GM12878 (cell line): ENCODE measurements around the gene SPATA24. TPM values are rescaled to one million over a fixed set of nuclear protein-coding genes. Genes with fewer than 3 reads are reported as not detected.

ENCODE experiments used
- ATAC-seq: fragments of 200-7000 bp; cut with Tn5 transposase; 3 replicates; pipeline ENCODE4 v1.9.1; 2020; ENCODE audit warnings: mild to moderate bottlenecking, moderate library complexity
- BruUV-seq: library from RNA; stranded (reverse); fragments of 400-500 nt; replicated peaks from 2 replicates; lab custom pipeline; 2021; lab: Mats Ljungman, UMichigan
- CTCF ChIA-PET: fragments of 300-600 bp; sonication (Branson Sonifier 250); formaldehyde crosslinking; extraction: SDS; loops from one replicate; lab custom pipeline; 2021; ENCODE audit warnings: inconsistent platforms; lab: Yijun Ruan, JAX
- POLR2A ChIA-PET: fragments of 350-600 bp; formaldehyde crosslinking; extraction: SDS; loops from one replicate; lab custom pipeline; 2021; ENCODE audit warnings: inconsistent platforms; lab: Charles Lee
- RAD21 ChIA-PET: fragments of 300-600 bp; sonication (Branson Sonifier 250); formaldehyde crosslinking; loops from one replicate; lab custom pipeline; 2023; ENCODE audit warnings: antibody characterized with exemption; ENCODE audit not compliant: unreplicated experiment; lab: Charles Lee
- SMC1A ChIA-PET: fragments of 300-600 bp; sonication (Branson Sonifier 250); formaldehyde crosslinking; loops from one replicate; lab custom pipeline; 2023; ENCODE audit not compliant: unreplicated experiment, uncharacterized antibody; lab: Charles Lee
- DNase-seq: peaks from one replicate; pipeline ENCODE4 v3.0.0-alpha.2; 2011; ENCODE audit warnings: low read depth, low spot score
- FAIRE-seq: peaks from 3 replicates; lab custom pipeline; 2011; peaks lifted over from hg19 to GRCh38; lab: Jason Lieb, UNC
- H2AFZ ChIP-seq: 2 replicates; pipeline ENCODE4 v1.6.0; 2011; ENCODE audit warnings: low read depth, low read length, control low read depth; ENCODE audit not compliant: control insufficient read depth
- H3K27ac ChIP-seq: 2 replicates; pipeline ENCODE4 v1.5.1; 2011; ENCODE audit warnings: control low read depth; ENCODE audit not compliant: control insufficient read depth, insufficient read depth
- H3K27me3 ChIP-seq, 2 experiments: replicated peaks in 1 of 2; 2 replicates each; pipeline versions ENCODE4 v1.6.0 to v1.6.1; 2011; ENCODE audit warnings: low read length in 1 of 2; ENCODE audit not compliant: control insufficient read depth in 2 of 2, insufficient read depth in 2 of 2
- H3K36me3 ChIP-seq, 2 experiments: 2 replicates each; pipeline ENCODE4 v1.5.1; 2011; ENCODE audit warnings: low read length in 1 of 2; ENCODE audit not compliant: control insufficient read depth in 2 of 2, insufficient read depth in 2 of 2
- H3K4me1 ChIP-seq: 2 replicates; pipeline ENCODE4 v1.6.1; 2011; ENCODE audit warnings: mild to moderate bottlenecking, low read length, moderate library complexity, mixed read lengths; ENCODE audit not compliant: control insufficient read depth, insufficient read depth
- H3K4me2 ChIP-seq: 2 replicates; pipeline ENCODE4 v1.6.0; 2011; ENCODE audit warnings: control low read depth; ENCODE audit not compliant: control insufficient read depth, insufficient read depth
- H3K4me3 ChIP-seq: fragments of 200-600 bp; sonication (generic); 2 replicates; pipeline ENCODE4 v1.5.1; 2016
- H3K79me2 ChIP-seq: 2 replicates; pipeline ENCODE4 v1.6.0; 2011; ENCODE audit warnings: low read length; ENCODE audit not compliant: control insufficient read depth, insufficient read depth
- H3K9ac ChIP-seq: 2 replicates; pipeline ENCODE4 v1.8.0; 2011; ENCODE audit warnings: low read length, control low read depth, mixed read lengths; ENCODE audit not compliant: control insufficient read depth, insufficient read depth
- H3K9me3 ChIP-seq: replicated peaks from 3 replicates; pipeline ENCODE4 v1.5.1; 2011; ENCODE audit warnings: mild to moderate bottlenecking, low read length; ENCODE audit not compliant: control insufficient read depth, insufficient read depth
- H4K20me1 ChIP-seq: 2 replicates; pipeline ENCODE4 v1.6.0; 2011; ENCODE audit not compliant: control insufficient read depth, insufficient read depth
- BHLHE40 ChIP-seq, 2 experiments: fragments of 450-650 bp in 1 of 2; IDR thresholded peaks; 2 replicates each; pipeline ENCODE4 v1.6.1; 2011 to 2017; ENCODE audit warnings: low read depth in 2 of 2, borderline replicate concordance in 1 of 2, improper control_type of control experiment in 1 of 2, low read length in 1 of 2, mild to moderate bottlenecking in 1 of 2
- EP300 ChIP-seq, 2 experiments: fragments of 150-350 bp in 1 of 2; IDR thresholded peaks; 2 replicates each; pipeline ENCODE4 v1.6.1; 2011 to 2012; ENCODE audit warnings: low read depth in 2 of 2, low read length in 2 of 2, borderline replicate concordance in 1 of 2, improper control_type of control experiment in 1 of 2, inconsistent platforms in 1 of 2; ENCODE audit not compliant: control insufficient read depth in 1 of 2
- MLLT1 ChIP-seq: fragments of 450-650 bp; IDR thresholded peaks from 2 replicates; pipeline ENCODE4 v1.6.1; 2016; ENCODE audit warnings: mild to moderate bottlenecking
- NR2F1 ChIP-seq: fragments of 450-650 bp; conservative IDR thresholded peaks from 2 replicates; pipeline ENCODE4 v1.6.1; 2017; ENCODE audit warnings: mild to moderate bottlenecking
- RAD51 ChIP-seq: fragments of 450-650 bp; IDR thresholded peaks from 2 replicates; pipeline ENCODE4 v1.6.1; 2016; ENCODE audit warnings: moderate library complexity, mild to moderate bottlenecking, inconsistent platforms
- RBBP5 ChIP-seq: fragments of 200-600 bp; sonication (generic); conservative IDR thresholded peaks from 2 replicates; pipeline ENCODE4 v1.6.1; 2016
- SP1 ChIP-seq: IDR thresholded peaks from one replicate; pipeline ENCODE4 v1.6.1; 2011; ENCODE audit warnings: low read depth, low read length
- WGBS: methylation state at CpG from one replicate; pipeline ENCODE4 v1.1.6; 2016; ENCODE audit warnings: low lambda C conversion rate; ENCODE audit not compliant: insufficient replicate concordance, insufficient coverage; ENCODE audit errors: missing lambda C conversion rate; 5-methylcytosine and 5-hydroxymethylcytosine counted together
- in situ Hi-C: fragments of 300-500 bp; cut with MboI; formaldehyde crosslinking; loops from 9 replicates; pipeline ENCODE4 v1.14.3; 2018; ENCODE audit warnings: mixed read lengths
- intact Hi-C: fragments of 100-400 bp; cut with micrococcal nuclease; formaldehyde crosslinking; loops from one replicate; pipeline ENCODE4 v1.14.2; 2022; ENCODE audit not compliant: unreplicated experiment
- polyA plus RNA-seq, 11 experiments: library from polyadenylated mRNA; depleted of rRNA in 4 of 11; unstranded in 6 of 11; stranded (reverse) in 5 of 11; fragments of >200 nt; fragmentation: Nextera tagmentation in 4 of 11; fragmentation: Illumina TruSeq in 1 of 11; extraction: Ambion mirVana in 4 of 11; extraction: Trizol in 1 of 11; gene quantifications; 1 replicate in 1 of 11; 2 replicates in 10 of 11; pipeline versions ENCODE4 v1.2.1 to v1.2.3, GENCODE V29; 2011 to 2016; ENCODE audit warnings: inconsistent platforms in 2 of 11, missing spikeins in 2 of 11, low read depth in 1 of 11
- total RNA-seq, 4 experiments: library from RNA; depleted of rRNA in 3 of 4; stranded (reverse); fragments of >200 nt in 3 of 4; fragmentation: Illumina TruSeq in 1 of 4; extraction: Trizol in 1 of 4; gene quantifications; 2 replicates each; pipeline versions ENCODE4 v1.2.1 to v1.2.3, GENCODE V29; 2013 to 2021

SPATA24 gene
- total and polyA plus RNA-seq, 10 of the 15 experiments (the other 5 are each of a cell fraction or from before 2014, with no cell fraction given): 4.1 to 9.8 (median 7.3) TPM

GRCh38 chr5:139361835-139362429, 42.0 kb downstream of the SPATA24 start:
- Histone ChIP-seq H3K27me3 (no peaks in the 10 kb centered on the region), H2AFZ (no peak overlapping the region), H3K4me1 (no peaks in the 10 kb centered on the region), H3K9ac (no peak overlapping the region), H4K20me1 (no peaks in the 10 kb centered on the region), H3K36me3 (peaks cover 7 to 17% of the 10 kb centered on the region in 2 experiments; a peak in 3 of 4 replicates), H3K4me2 (no peak overlapping the region), H3K79me2 (peaks cover 9% of the 10 kb centered on the region), H3K4me3 (no peak overlapping the region), H3K9me3 (no peaks in the 10 kb centered on the region; the same call in 2 of the 3 replicates), H3K27ac (no peak overlapping the region)
- DNase-seq (no peak), FAIRE-seq (no peak), ATAC-seq (no peak)
- POLR2A ChIA-PET: interaction anchor here (0.7 to 0.9 kb wide), 3 partner anchors 16 to 265 kb away, joined by 3 to 5 read pairs (median 4); no protein-coding TSS in a partner anchor
- TF ChIP-seq SP1 (no peak), RBBP5 (no peak)
- BruUV-seq: no TSS peak
- RAD21 ChIA-PET: interaction anchor here (0.6 to 0.7 kb wide), 3 partner anchors 12 to 61 kb away, joined by 3 to 4 read pairs (median 3); no protein-coding TSS in a partner anchor
- intact Hi-C loops (no loop called here), in situ Hi-C loops (no loop called here)
- CTCF ChIA-PET: no interaction called here
- WGBS: 80% methylated on average over 6 of the region's 6 CpGs
- SMC1A ChIA-PET: interaction anchor here (1.0 to 1.6 kb wide), 3 partner anchors 11 to 194 kb away, joined by 3 to 4 read pairs (median 3); no protein-coding TSS in a partner anchor

DNA sequence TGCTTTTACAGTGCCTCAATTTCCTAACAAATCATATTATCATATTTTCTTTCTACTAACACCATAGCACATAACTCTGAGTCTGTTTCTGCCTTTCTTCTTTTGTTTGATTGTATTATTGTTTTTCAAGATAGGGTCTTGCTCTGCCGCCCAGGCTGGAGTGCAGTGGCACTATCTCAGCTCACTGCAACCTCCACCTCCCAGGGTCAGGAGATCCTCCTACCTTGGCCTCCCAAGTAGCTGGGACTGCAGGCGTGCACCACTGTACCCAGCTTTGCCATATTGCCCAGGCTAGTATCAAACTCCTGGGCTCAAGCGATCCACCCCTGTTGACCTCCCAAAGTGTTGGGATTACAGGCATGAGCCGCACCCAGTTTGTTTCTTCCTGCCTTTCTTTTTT, 43.5 kb downstream of the SPATA24 start:
- Histone ChIP-seq H3K79me2 (peaks cover 11% of the 10 kb centered on the region), H3K4me3 (no peak overlapping the region), H3K27ac (no peak overlapping the region), H3K9me3 (no peaks in the 10 kb centered on the region; the same call in 2 of the 3 replicates), H4K20me1 (no peaks in the 10 kb centered on the region), H3K4me2 (no peak overlapping the region), H3K9ac (no peak overlapping the region), H3K27me3 (no peaks in the 10 kb centered on the region), H3K4me1 (no peaks in the 10 kb centered on the region), H3K36me3 (peaks cover 2 to 14% of the 10 kb centered on the region in 2 experiments; a peak in 2 of 4 replicates), H2AFZ (no peak overlapping the region)
- no peak for TF ChIP-seq RAD51
- no peak for TF ChIP-seq BHLHE40 (IDR thresholded peaks at IDR 0.05; ENCODE audit: borderline replicate concordance in 1 of 2, low read depth in 2 of 2, low read length in 1 of 2)
- no peak for TF ChIP-seq NR2F1
- TF ChIP-seq MLLT1: no peak
- TF ChIP-seq EP300 (IDR thresholded peaks at IDR 0.05; ENCODE audit: borderline replicate concordance in 1 of 2, control insufficient read depth in 1 of 2, low read depth in 2 of 2, low read length in 2 of 2): no peak
- ChIA-PET CTCF (no interaction called here), SMC1A (interaction anchor here (0.7 kb wide), 1 partner anchor 16 kb away, joined by 3 read pairs; no protein-coding TSS in a partner anchor), POLR2A (interaction anchor here (0.6 kb wide), 1 partner anchor 87 kb away, joined by 3 read pairs; no protein-coding TSS in a partner anchor), RAD21 (no interaction called here)
- in situ Hi-C loops (no loop called here), intact Hi-C loops (no loop called here)
- BruUV-seq: no TSS peak
- WGBS: 94% methylated on average over 4 of the region's 4 CpGs
- FAIRE-seq (no peak), ATAC-seq (no peak), DNase-seq (no peak)
